NCI-H226 (cell line): ENCODE data around the gene CNTNAP2.
"Not testable (repeated sequence)": the region's sequence is repeated elsewhere in the genome, so short reads cannot be mapped to it uniquely, and the experiment has no call there.

Experiments used
- DNase-seq: peaks from one replicate; pipeline ENCODE4 v3.0.0-alpha.2; 2015

The CNTNAP2 gene

DNA sequence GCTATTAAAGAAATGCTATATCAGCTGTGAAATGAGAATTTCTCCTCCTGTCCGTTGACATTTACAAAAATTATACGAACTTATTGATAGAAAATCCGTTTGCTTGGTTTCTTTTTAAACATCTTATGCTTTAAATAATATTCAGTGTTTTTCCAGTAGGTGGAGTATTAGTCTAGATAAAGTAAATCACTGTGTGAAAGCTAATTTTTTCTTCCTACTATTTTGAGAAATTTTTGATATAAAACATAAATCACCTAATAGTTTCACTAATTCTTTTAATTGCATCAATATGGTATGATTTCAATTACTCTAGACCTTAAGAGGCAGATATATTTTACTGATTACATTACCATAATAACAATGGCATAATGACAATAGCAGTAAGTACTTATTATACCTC is 2138.7 kb downstream of the CNTNAP2 start:
- DNase-seq: no peak

DNA sequence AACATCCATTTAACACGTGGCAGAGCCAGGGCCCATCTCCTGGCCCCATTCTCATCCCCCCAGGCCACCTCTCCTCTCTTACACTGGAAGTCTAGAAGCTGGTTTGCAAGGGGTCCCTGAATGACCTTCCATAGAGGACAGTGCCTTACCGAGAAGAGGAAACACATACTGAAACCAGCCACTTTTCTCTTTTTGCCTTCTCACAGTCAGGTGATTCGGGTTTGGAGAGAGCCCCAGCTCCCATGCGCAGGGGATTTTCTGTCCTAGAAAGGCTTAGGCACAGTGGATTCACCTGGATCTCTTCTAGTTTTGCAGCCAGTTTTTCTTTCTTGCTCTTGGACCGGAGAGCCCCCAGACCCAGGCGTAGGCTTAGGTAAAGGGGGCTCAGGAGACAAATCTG is 2139.8 kb downstream of the CNTNAP2 start:
- DNase-seq: no peak

DNA sequence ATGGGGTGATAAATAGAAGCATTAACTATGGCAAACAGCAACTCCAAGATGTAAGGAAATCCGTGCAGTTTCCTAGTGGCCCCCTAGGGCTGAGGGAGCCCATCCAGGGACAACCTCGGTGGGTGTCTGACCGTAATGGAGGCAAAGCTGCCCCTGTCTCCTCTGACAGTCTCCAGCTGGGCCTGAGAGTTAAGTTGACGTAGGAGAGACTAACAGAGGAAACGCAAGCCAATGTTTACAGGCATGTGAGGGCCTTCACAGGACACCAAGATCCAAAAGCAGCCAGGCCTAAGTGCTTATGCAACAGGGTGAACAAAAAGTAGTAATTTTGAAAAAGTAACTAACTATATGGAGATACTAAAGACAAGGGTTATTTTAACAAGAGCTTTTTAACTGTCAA is 2144.0 kb downstream of the CNTNAP2 start:
- no peak for DNase-seq

DNA sequence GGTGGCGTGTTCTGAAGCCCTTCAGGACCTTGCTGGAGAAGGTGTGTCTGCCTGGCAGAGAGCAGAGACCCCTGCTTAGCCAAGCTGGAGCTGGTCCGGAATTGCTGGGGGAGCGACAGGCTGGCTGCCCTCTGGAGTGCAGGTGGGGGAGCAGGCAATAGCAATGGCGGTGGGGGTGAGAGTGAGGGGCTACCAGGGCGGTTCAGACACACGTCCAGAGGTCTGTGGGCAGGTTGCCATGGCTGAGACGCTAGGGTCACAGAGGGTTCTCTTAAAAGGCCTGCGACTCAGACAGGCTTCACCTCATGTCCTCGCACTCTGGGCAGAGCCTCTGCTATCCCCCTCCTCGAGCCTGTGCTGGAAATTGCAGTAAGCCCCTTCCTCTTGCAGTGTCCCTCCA is 2144.9 kb downstream of the CNTNAP2 start:
- DNase-seq: no peak

DNA sequence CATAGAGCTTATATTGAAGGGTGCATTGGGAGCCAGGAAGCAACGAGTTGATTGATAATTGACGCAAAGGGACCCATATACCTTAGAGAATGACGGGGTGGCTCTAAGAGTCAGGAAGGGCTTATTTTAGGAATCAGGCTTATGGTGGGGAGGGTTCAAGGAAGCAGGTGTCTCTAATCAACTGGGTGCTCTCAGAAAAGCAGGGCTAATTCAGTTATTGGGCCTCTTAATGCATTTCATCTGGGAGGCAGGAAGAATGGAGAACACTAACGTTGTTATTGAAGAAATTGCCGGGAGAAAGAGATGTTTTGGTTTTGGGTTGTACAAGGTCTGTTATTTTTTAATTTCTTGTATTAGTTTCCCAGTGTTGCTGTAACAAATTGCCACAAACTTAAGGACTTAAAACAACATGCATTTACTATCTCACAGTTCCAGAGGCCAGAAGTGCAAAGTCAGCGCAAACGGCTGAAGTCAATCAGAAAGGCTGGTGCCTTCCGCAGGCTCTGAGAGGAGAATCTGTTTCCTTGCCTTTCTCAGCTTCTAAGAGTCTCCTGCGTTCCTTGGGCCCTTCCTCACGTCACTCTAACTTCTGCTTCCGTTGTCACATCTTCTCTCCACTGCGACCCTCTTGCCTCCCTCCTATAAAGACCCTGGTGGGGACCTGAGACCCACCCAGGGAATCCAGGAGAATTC is 2145.5 kb downstream of the CNTNAP2 start:
- no peak for DNase-seq

- DNase-seq: peak; percentile 11
Measured at GRCh38 chr7:148262721-148263229, 2146.2 kb downstream of the CNTNAP2 start.

DNA sequence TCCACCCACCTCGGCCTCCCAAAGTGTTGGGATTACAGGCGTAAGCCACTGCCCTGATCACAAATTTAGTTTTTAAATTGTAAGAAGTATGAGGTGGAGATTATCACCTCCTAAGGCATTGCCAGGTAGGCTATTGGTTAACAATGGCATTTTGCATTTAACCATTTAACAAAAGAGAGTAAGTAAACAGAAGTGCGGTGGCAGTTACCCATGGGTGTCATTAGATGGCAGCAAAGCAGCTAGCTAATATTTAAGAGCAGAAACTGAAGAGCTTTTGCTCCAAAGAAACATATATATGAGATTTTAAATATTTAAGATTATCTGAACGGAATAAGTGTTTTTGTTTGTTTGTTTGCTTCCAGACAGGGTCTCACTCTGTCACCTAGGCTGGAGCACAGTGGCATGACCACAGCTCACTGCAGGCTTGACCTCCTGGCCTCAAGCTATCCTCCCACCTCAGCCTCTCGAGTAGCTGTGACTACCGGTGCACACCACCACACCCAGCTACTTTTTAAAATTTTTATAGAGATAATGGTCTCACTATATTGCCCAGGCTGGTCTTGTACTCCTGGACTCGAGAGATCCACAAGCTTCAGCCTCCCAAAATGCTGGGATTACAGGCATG is 2148.4 kb downstream of the CNTNAP2 start:
- DNase-seq: no peak

DNA sequence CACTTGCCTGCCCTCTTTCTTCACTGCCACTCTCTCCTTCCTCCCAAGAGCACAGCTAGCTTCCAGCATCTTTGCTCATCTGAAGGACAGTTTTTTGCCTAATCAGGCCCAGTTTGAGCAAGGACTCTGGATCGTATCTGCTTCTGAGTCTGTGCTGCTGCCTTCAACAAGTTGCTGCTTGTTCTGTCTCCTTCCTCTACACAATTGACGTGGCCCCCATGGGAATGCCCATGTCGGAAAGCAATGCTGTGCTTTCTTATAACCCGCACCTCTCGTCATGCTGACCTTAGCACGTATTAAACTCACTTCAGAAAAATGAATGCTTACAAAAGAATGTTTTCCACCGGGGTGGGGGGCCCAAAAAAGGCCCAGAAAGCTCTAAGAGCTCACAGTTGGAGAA is 2149.3 kb downstream of the CNTNAP2 start:
- no peak for DNase-seq

- DNase-seq: no peak
Measured at GRCh38 chr7:148266795-148267194, 2150.2 kb downstream of the CNTNAP2 start.

- DNase-seq: no peak
Measured at GRCh38 chr7:148270576-148270975, 2154.0 kb downstream of the CNTNAP2 start.

DNA sequence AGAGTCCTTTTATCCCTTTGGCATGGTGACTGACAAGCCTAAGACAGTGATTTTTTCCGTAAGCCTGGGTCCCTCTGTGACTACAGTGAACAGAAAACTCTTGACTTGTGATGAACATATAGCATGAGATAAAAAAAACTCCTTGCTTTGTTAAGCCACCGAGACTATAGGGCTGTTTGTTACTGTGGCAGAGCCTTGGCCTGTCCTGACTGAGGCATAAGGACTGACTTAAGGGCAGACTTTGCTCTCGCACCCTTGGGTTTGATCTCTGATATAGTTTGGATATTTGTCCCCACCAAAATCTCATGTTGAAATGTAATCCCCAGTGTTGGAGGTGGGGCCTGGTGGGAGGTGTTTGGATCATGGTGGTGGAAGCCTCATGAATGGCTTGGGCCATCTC is 2157.5 kb downstream of the CNTNAP2 start:
- no peak for DNase-seq

DNA sequence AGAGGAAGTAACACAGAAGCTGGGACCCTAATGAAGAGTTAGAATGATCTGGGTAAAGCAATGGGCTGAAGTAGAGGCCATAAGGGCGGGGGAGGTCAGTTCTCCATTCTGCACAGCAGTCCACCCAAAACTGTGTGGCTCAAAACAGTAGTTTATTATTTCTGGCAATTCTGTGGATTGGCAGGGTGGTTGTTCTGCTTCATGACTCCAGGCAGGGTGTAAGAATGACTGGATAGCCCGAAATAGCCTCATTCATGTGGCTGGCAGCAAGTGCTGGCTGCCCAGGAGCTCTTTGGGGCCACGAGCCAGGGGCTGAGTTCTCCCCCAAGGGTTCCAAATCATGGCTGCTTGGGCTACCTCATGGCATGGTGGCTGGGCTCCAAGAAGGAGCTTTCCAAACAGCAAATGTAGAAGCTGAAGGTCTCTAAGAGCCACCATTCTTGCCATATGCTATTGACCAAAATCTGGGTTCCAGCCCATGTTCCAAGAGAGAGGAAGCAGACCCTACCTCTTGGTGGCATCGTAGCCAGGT is 2158.8 kb downstream of the CNTNAP2 start:
- DNase-seq: no peak

DNA sequence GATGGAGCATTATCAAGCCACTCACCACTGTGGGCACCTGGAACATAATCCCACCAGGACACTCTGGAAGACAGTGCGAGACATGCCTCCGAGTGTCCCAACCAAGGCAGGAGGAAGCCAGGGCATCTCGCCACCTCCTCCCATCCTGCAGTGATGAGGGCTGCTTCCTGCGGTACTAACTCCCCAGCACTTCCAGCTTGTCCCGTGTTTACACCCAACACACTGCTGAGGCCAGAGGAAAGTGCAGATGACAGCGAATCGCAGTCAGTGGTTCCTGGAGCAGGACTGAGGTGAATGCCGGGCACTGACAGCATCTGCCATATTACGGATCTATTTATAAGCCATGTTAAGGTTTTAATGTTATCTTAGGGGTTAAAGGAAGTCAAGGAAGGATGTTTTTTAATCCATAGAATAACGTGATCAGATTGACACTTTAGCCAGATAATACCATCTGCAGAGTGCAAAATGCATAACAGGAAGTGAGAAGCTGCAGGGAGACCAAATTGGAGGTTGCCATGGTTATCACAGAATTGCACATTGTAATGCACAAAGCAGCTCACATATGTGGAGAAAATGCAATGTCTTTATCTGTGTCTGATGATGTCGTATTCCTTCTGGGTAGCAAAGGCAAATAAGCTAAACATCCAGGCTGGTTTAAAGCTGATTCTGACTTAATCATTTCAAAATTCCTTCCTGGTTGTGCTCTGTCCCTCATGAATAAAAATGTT is 2159.9 kb downstream of the CNTNAP2 start:
- DNase-seq: no peak

DNA sequence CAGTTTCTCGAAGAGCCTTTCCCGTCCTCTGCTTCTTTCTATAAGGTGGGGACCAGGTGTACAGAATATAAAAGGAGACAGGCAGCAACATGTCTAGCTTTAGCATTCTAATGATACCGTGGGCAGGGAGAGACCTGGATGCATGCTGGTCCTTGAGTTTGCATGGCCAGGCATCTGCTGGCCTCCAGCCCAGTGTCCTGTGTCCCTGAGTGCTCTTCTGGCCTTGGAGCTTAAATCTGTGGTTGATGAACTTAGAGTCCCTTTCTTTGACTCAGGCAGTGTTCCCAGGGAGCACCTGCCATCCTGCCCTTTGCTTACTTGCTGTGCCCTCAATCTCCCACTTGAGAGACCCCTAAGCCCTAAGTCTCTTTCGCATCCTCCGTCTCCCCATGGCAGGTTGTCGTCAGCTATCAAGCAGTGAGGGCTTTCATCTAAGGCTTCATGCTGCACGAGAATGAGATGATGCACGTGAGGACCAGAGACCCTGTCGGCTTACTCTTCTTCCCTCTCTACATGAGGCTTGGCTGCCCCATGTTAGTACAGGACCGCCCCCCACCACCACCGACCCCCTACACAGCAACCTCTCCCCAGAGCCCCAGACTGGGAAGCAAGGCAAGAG is 2160.6 kb downstream of the CNTNAP2 start:
- DNase-seq: no peak

DNA sequence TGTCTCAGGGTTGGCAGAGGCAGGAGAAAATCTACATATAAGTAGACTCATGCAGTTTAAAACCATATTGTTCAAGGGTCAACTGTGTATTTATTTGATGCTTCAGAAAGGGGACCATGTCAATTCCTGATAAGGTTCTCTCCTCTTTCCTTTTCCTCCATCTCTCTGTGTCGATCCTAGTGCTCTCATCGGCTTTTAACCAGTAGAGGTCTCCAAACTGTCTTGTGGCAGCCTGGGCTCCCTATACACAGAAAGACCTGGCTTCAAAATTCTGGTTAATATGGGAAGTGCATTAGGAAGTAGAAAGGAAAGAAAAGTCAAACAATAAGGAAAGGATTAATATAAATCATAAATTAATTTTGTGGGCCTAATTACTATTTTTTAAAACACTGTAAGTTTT is 2169.5 kb downstream of the CNTNAP2 start:
- DNase-seq: no peak

GRCh38 chr7:148287538-148287937 is 2170.9 kb downstream of the CNTNAP2 start:
- DNase-seq: no peak

DNA sequence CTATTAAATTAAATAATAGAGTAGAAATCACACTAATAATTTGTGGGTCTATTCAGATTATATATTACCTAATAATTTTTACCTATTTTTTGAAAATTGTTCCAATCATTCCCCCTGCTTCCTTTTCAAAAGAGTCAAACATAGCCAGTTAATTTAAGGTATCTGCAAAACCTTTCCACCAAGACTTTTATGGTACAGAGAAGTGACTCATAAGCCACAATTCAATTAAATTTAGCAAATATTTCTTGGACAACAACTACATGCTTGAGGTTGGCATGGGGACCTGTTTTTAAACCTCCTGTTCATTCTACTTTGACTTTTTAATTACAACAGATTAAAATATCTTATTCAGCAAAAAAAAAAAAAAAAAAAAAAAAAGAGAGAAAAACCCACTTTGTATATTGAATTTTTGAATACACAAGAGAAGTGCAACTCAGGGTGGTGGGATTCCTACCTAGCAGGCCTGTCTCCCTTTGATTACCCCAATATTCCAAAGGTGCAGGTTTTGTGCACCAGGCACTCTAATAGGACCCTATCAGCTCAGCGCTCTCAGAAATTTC is 2172.1 kb downstream of the CNTNAP2 start:
- no peak for DNase-seq

GRCh38 chr7:148289630-148290029 is 2173.0 kb downstream of the CNTNAP2 start:
- no peak for DNase-seq

- DNase-seq: no peak
Measured at GRCh38 chr7:148290538-148290937, 2173.9 kb downstream of the CNTNAP2 start.

DNA sequence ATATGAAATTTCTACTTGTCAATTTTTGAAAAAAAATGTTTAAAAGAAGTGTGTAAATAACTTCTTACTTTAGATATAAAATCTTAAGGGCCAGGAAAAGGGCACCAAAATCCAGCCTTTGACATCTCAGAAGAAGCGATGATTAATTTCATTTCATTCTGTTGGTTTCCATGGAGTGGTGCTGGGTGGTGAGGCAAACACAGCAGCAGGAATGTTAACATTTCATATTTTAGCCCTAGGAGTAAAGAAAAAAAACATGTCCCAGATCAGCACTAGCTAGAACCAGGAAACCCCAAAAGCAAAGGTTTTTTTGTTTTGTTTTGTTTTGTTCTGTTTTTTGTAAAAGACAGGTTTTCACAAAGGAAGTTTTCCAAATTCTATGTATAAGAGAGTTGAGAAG is 2175.2 kb downstream of the CNTNAP2 start:
- DNase-seq: no peak

DNA sequence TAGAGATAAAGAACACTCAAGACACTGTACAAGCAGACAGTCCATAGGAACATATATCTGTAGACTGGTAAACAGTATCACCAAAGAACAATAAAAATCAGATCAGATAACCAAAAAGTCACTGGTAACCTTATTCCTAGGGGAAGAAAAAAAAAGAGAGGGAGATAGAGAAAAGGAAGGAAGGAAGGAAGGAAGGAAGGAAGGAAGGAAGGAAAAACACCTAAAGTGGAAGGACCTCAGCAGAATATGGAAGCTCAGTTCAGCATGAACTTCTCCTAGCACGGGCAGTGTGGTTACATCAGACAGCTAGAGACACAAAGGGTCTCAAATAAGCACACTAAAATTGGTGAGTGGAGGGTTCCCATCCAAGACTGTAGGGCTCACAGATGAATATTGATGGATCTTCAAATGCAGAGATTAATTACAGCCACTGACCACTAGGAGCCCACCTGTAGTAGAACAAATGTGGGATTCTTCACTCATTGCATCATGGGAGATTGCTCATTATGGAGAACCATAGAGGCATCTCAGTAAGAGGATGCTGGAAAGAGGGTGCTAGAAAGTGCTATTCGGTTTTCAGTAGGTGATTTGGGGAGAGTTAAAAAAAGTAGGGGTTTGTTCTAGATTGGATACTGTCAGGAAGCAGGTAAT is 2180.5 kb downstream of the CNTNAP2 start:
- no peak for DNase-seq

DNA sequence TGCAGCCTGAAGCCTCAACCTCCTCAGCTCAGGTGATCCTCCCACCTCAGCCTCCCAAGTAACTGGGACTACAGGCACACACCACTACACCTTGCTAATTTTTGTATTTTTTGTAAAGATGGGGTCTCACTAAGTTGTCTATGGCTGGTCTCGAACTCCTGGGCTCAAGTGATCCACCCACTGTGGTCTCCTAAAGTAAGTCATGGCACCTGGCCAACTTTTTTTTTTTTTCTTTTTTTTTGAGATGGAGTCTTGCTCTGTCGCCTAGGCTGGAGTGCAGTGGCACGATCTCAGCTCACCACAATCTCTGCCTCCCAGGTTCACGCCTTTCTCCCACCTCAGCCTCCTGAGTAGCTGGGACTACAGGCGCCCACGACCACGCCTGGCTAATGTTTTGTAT is 2182.2 kb downstream of the CNTNAP2 start:
- DNase-seq: not testable (repeated sequence)
